GM10847 (cell line): Measurements from ENCODE around the gene RPL36AL.

Source experiments
- POLR2A ChIP-seq: IDR thresholded peaks from 2 replicates; pipeline ENCODE4 v1.6.1; 2011; ENCODE audit not compliant: insufficient read length; ENCODE audit errors: extremely low read depth

The RPL36AL gene

DNA sequence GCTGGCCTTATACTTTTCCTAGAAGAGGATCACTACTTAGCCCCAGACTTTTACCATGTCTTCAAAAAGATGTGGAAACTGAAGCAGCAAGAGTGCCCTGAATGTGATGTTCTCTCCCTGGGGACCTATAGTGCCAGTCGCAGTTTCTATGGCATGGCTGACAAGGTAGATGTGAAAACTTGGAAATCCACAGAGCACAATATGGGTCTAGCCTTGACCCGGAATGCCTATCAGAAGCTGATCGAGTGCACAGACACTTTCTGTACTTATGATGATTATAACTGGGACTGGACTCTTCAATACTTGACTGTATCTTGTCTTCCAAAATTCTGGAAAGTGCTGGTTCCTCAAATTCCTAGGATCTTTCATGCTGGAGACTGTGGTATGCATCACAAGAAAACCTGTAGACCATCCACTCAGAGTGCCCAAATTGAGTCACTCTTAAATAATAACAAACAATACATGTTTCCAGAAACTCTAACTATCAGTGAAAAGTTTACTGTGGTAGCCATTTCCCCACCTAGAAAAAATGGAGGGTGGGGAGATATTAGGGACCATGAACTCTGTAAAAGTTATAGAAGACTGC lies 1.7 kb upstream of the RPL36AL start:
- no peak for TF ChIP-seq POLR2A

- no peak for TF ChIP-seq POLR2A
Measured at GRCh38 chr14:49621114-49621881, 872 bp upstream of the RPL36AL start.

DNA sequence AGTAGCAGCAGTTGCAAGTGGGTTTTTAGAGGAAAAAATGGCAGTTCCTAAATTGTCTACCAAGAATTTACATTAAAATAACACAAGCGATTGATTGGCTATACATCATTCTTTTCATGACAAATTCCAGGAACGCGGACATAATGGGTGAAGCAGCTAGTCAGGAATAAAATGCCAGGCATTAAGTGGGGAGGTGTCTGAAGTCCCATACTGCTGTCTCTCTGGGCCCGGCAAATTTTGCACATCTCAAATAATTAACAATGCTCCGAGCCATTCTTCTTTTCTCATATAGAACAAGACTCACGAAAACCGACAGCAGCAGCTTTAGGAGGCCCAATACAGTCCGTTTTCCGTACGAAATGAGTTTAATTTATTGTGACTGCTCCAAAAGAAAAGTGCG lies 696 bp downstream of the RPL36AL start:
- no peak for TF ChIP-seq POLR2A

- TF ChIP-seq POLR2A, result no peak
Measured at GRCh38 chr14:49617852-49618519, 2.4 kb downstream of the RPL36AL start.

- TF ChIP-seq POLR2A, result no peak
Measured at GRCh38 chr14:49615776-49616175, 4.7 kb downstream of the RPL36AL start.

DNA sequence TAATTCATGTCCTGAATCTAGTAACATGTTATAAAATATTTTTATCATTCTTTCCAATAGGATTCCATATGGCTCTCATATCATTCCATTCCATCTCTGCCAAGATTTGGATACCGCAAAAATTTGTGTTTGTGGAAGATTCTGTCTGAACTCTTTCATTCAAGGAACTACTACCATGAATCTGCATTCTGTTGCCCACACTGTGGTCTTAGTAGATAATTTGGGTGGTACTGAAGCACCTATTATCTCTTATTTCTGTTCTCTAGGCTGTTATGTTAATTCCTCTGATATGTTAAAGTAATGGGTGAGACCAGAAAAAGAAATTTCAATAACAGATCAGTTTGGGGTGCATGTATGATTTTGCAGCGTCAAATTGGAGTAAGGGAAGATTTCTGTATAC lies 6.2 kb downstream of the RPL36AL start:
- TF ChIP-seq POLR2A, result no peak

GRCh38 chr14:49612671-49613070 lies 7.8 kb downstream of the RPL36AL start:
- no peak for TF ChIP-seq POLR2A

- TF ChIP-seq POLR2A, result no peak
Measured at GRCh38 chr14:49612251-49612650, 8.2 kb downstream of the RPL36AL start.

DNA sequence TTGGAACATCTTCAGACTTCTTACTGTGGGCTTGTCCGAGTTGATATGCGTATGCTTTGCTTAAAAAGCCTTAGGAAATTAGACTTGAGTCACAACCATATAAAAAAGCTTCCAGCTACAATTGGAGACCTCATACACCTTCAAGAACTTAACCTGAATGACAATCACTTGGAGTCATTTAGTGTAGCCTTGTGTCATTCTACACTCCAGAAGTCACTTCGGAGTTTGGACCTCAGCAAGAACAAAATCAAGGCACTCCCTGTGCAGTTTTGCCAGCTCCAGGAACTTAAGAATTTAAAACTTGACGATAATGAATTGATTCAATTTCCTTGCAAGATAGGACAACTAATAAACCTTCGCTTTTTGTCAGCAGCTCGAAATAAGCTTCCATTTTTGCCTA lies 12.8 kb downstream of the RPL36AL start:
- no peak for TF ChIP-seq POLR2A

- TF ChIP-seq POLR2A, result peak; percentile 76
Measured at GRCh38 chr14:49598485-49599300, 21.7 kb downstream of the RPL36AL start, which contains the start of gene LRR1. TSS of gene LRR1 (plus strand) at chr14:49598940. CDS start at chr14:49599021, 81 bp downstream.

GRCh38 chr14:49598189-49598484 lies 22.3 kb downstream of the RPL36AL start:
- no peak for TF ChIP-seq POLR2A

DNA sequence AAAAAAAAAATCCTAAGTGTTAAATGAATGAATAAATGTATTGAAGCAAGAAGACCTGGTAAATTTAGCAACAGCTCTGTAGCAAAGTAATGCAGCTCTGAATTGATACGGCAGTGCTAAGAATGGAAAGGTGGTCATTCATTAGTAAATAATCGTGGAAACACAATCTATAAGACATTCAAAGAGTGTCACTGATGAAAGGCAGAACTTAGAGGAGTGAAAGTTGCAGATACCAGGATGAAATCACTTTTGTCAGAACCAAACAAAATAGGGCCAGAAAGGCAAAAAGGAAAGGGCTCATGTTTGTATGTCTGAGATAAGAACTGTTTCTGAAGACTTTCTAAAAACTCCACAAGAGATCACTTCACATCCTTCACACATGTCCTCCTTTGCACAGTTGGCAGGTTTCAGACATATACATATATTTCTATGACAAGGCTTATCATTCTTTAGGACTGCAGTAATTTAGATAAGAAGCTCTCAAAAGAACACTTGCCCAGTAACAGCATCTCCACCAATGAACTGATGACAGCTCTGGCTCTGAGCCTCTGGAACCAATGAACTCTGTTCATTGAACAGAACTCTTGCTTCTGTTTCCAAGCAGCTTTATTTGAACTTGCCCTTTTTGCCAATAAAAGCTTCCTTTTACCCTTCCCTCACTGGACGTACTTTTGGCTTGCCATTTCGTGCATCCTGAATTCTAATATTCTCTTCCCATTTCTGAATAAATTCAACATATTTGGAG lies 25.9 kb downstream of the RPL36AL start:
- no peak for TF ChIP-seq POLR2A

- no peak for TF ChIP-seq POLR2A
Measured at GRCh38 chr14:49593016-49593415, 27.4 kb downstream of the RPL36AL start.

GRCh38 chr14:49589387-49589786 lies 31.0 kb downstream of the RPL36AL start:
- TF ChIP-seq POLR2A, result no peak
